Gastroesophageal sphincter (tissue), 3 donors: ENCODE results near the gene ATP6V0A4.

Source experiments
- EP300 ChIP-seq: sonication (generic); formaldehyde crosslinking; IDR thresholded peaks from one replicate; pipeline ENCODE4 v1.6.1; 2017; ENCODE audit warnings: antibody characterized with exemption, mild to moderate bottlenecking
- POLR2AphosphoS5 ChIP-seq: sonication (generic); formaldehyde crosslinking; IDR thresholded peaks from one replicate; pipeline ENCODE4 v1.6.1; 2017; ENCODE audit warnings: antibody characterized with exemption
- TF ChIP-seq, protein P1 (sequence below), 4 experiments: fragments of 200-600 bp in 2 of 4; fragments of 450-650 bp in 2 of 4; sonication (generic) in 1 of 4; IDR thresholded peaks; one replicate each; pipeline ENCODE4 v1.5.1; 2017 to 2019; ENCODE audit warnings: antibody characterized with exemption in 4 of 4, mild to moderate bottlenecking in 2 of 4, moderate library complexity in 2 of 4

DNA sequence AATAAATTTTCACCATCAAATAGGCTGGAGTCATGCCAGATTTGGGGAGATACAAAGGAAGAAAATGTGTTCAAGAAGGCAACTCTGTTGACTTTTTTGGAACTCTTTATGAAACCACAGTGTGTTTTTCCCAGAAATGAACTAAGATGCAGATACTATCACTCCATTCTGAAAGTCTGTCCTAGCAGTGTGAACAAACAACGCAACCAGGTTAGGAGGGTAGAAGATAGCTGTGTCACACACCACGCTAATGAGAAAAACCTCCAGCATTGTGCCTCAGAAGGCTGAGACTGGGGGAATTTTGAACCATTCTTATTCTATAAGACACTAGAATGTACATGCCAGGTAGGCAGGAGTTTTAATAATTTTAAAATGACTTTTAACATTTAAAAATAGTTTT, 15.9 kb upstream of the ATP6V0A4 start:
- TF ChIP-seq, protein P1, sequence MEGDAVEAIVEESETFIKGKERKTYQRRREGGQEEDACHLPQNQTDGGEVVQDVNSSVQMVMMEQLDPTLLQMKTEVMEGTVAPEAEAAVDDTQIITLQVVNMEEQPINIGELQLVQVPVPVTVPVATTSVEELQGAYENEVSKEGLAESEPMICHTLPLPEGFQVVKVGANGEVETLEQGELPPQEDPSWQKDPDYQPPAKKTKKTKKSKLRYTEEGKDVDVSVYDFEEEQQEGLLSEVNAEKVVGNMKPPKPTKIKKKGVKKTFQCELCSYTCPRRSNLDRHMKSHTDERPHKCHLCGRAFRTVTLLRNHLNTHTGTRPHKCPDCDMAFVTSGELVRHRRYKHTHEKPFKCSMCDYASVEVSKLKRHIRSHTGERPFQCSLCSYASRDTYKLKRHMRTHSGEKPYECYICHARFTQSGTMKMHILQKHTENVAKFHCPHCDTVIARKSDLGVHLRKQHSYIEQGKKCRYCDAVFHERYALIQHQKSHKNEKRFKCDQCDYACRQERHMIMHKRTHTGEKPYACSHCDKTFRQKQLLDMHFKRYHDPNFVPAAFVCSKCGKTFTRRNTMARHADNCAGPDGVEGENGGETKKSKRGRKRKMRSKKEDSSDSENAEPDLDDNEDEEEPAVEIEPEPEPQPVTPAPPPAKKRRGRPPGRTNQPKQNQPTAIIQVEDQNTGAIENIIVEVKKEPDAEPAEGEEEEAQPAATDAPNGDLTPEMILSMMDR (IDR thresholded peaks at IDR 0.05), result no peak
- TF ChIP-seq POLR2AphosphoS5 (no peak), EP300 (no peak)
